PC-9 (cell line): Measurements from ENCODE around the gene PRKCA. TPM values are rescaled to one million over a fixed set of nuclear protein-coding genes. Genes with fewer than 3 reads are reported as not detected.

Experiments used
- BruUV-seq: library from RNA; stranded (reverse); fragments of 400-500 nt; replicated peaks from 2 replicates; lab custom pipeline; 2021; lab: Mats Ljungman, UMichigan
- CTCF ChIA-PET: fragments of 300-600 bp; sonication (Branson Sonifier 250); formaldehyde crosslinking; loops from one replicate; lab custom pipeline; 2022; ENCODE audit warnings: antibody characterized with exemption; lab: Charles Lee
- POLR2A ChIA-PET: fragments of 300-600 bp; sonication (Branson Sonifier 250); formaldehyde crosslinking; loops from one replicate; lab custom pipeline; 2022; ENCODE audit warnings: antibody characterized with exemption; ENCODE audit not compliant: unreplicated experiment; lab: Charles Lee
- DNase-seq, 2 experiments: peaks; one replicate each; pipeline versions ENCODE4 v3.0.0 to v3.0.0-alpha.2; 2015 to 2022; ENCODE audit warnings: mixed read lengths in 1 of 2
- H2AFZ ChIP-seq: fragments of 200-600 bp; sonication (generic); 2 replicates; pipeline ENCODE4 v1.8.1; 2017; ENCODE audit warnings: antibody characterized with exemption
- H3F3A ChIP-seq: fragments of 200-600 bp; sonication (generic); 2 replicates; pipeline ENCODE4 v1.8.1; 2017; ENCODE audit warnings: antibody characterized with exemption, mild to moderate bottlenecking, low read depth; ENCODE audit not compliant: insufficient read depth
- H3K27ac ChIP-seq: fragments of 200-600 bp; sonication (generic); 2 replicates; pipeline ENCODE4 v1.6.1; 2016; ENCODE audit warnings: mixed run types
- H3K27me3 ChIP-seq: fragments of 200-600 bp; sonication (generic); 2 replicates; pipeline ENCODE4 v1.6.1; 2016; ENCODE audit warnings: low read depth, mixed run types; ENCODE audit not compliant: insufficient read depth
- H3K36me3 ChIP-seq: fragments of 200-600 bp; sonication (generic); 2 replicates; pipeline ENCODE4 v1.6.1; 2016; ENCODE audit warnings: low read depth, mixed run types
- H3K4me1 ChIP-seq: fragments of 200-600 bp; sonication (generic); replicated peaks from 2 replicates; pipeline ENCODE4 v1.6.1; 2016; ENCODE audit warnings: mixed run types; ENCODE audit not compliant: insufficient read depth
- H3K4me2 ChIP-seq: fragments of 200-600 bp; sonication (generic); 2 replicates; pipeline ENCODE4 v1.6.1; 2017; ENCODE audit warnings: mixed run types
- H3K4me3 ChIP-seq: fragments of 200-600 bp; sonication (generic); 2 replicates; pipeline ENCODE4 v1.6.1; 2016; ENCODE audit warnings: mixed run types
- H3K79me2 ChIP-seq: fragments of 200-600 bp; sonication (generic); 2 replicates; pipeline ENCODE4 v1.6.1; 2017; ENCODE audit warnings: low read depth, mixed run types
- H3K9me2 ChIP-seq: fragments of 200-600 bp; sonication (generic); 2 replicates; pipeline ENCODE4 v1.8.1; 2017; ENCODE audit warnings: mild to moderate bottlenecking; ENCODE audit not compliant: insufficient read depth
- H3K9me3 ChIP-seq: fragments of 200-600 bp; sonication (generic); 2 replicates; pipeline ENCODE4 v1.8.1; 2016; ENCODE audit warnings: low read depth; ENCODE audit not compliant: insufficient read depth
- H4K20me1 ChIP-seq: fragments of 200-600 bp; sonication (generic); 2 replicates; pipeline ENCODE4 v1.8.1; 2017; ENCODE audit not compliant: insufficient read depth
- EZH2 ChIP-seq: fragments of 200-600 bp; sonication (generic); IDR thresholded peaks from 2 replicates; pipeline ENCODE4 v1.8.0; 2017; ENCODE audit warnings: antibody characterized with exemption, low read depth
- intact Hi-C: fragments of 100-400 bp; cut with micrococcal nuclease; formaldehyde crosslinking; loops from one replicate; pipeline ENCODE4 v1.10.0; 2022; ENCODE audit not compliant: unreplicated experiment
- total RNA-seq: library from RNA; stranded (reverse); gene quantifications from 2 replicates; pipeline ENCODE4 v1.2.3, GENCODE V29; 2021
- TF ChIP-seq, protein P1 (sequence below): fragments of 200-600 bp; sonication (generic); conservative IDR thresholded peaks from 2 replicates; pipeline ENCODE4 v1.6.1; 2017; ENCODE audit warnings: mixed run types, antibody characterized with exemption, mild to moderate bottlenecking, moderate library complexity

Gene PRKCA
- total RNA-seq, 1 experiment from 2014 or later: 23.1 TPM

DNA sequence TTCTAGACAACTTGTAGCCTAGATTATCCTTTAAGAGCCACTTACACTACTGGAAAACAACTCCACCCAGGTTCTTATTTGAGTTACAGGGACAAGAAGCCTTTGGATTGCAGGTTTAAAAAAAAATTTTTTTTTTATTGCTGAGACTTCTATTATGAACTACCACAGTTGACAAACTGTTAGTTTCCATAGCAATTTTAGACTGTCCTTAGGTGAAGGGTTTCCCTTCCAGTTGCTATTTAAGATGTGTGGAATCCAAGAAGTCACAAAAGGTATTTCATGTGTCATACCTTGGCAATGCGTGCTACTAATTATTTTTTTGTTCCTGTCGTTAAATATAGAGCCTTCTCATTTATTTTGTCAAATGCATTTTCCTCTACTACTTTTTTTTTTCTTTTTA, 253.2 kb downstream of the PRKCA start:
- no peak overlapping the region for H3K4me3 ChIP-seq
- H2AFZ ChIP-seq: no peak overlapping the region
- TF ChIP-seq EZH2: no peak
- TF ChIP-seq, protein P1, sequence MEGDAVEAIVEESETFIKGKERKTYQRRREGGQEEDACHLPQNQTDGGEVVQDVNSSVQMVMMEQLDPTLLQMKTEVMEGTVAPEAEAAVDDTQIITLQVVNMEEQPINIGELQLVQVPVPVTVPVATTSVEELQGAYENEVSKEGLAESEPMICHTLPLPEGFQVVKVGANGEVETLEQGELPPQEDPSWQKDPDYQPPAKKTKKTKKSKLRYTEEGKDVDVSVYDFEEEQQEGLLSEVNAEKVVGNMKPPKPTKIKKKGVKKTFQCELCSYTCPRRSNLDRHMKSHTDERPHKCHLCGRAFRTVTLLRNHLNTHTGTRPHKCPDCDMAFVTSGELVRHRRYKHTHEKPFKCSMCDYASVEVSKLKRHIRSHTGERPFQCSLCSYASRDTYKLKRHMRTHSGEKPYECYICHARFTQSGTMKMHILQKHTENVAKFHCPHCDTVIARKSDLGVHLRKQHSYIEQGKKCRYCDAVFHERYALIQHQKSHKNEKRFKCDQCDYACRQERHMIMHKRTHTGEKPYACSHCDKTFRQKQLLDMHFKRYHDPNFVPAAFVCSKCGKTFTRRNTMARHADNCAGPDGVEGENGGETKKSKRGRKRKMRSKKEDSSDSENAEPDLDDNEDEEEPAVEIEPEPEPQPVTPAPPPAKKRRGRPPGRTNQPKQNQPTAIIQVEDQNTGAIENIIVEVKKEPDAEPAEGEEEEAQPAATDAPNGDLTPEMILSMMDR: no peak
- CTCF ChIA-PET: no interaction called here
- DNase-seq: peak in 1 of 2 experiments; percentile 64
- no peaks in the 10 kb centered on the region for H3K36me3 ChIP-seq
- POLR2A ChIA-PET: no interaction called here
- no peaks in the 10 kb centered on the region for H3K9me2 ChIP-seq
- peaks cover 6% of the 10 kb centered on the region; the same call in 1 of the 2 replicates for H3F3A ChIP-seq
- intact Hi-C loops: no loop called here
- peaks cover 16% of the 10 kb centered on the region for H3K4me1 ChIP-seq
- no peak overlapping the region for H3K27ac ChIP-seq
- no peak overlapping the region for H3K4me2 ChIP-seq
- no TSS peak for BruUV-seq
- 0 out of 2 replicates have a peak, but pooled peaks cover 6% of the 10 kb centered on the region for H3K79me2 ChIP-seq
- no peaks in the 10 kb centered on the region for H3K27me3 ChIP-seq
- H4K20me1 ChIP-seq: no peaks in the 10 kb centered on the region
- no peaks in the 10 kb centered on the region for H3K9me3 ChIP-seq

DNA sequence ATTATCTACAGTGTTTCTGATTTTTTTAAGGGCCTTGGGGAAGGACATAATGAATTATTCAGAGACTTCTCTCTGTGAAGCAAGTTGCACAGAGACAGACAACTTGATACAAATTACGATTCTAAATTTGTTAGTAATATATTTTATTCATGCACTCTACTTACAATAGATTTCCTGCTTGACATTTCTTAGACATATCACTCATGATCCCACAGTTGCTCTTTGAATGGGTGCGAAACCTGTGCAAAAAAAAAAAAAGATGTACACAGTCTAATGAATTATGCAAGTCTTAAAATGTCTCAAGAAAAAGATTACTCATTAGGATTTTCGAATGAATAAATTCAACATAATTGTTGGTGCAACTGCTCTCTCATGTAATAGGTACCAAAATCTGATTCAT, 254.8 kb downstream of the PRKCA start:
- Histone ChIP-seq H2AFZ (no peak overlapping the region), H4K20me1 (no peaks in the 10 kb centered on the region), H3K4me1 (peaks cover under 1% of the 10 kb centered on the region; the same call in 1 of the 2 replicates), H3K36me3 (no peaks in the 10 kb centered on the region), H3K9me2 (no peaks in the 10 kb centered on the region), H3K27me3 (no peaks in the 10 kb centered on the region), H3F3A (peaks cover 6% of the 10 kb centered on the region; the same call in 1 of the 2 replicates), H3K79me2 (0 out of 2 replicates have a peak, but pooled peaks cover 2% of the 10 kb centered on the region), H3K9me3 (no peaks in the 10 kb centered on the region), H3K27ac (no peak overlapping the region), H3K4me3 (no peak overlapping the region), H3K4me2 (no peak overlapping the region)
- intact Hi-C loops: no loop called here
- TF ChIP-seq EZH2: no peak
- TF ChIP-seq, protein P1: no peak
- no TSS peak for BruUV-seq
- ChIA-PET CTCF (no interaction called here), POLR2A (no interaction called here)
- DNase-seq: no peak

DNA sequence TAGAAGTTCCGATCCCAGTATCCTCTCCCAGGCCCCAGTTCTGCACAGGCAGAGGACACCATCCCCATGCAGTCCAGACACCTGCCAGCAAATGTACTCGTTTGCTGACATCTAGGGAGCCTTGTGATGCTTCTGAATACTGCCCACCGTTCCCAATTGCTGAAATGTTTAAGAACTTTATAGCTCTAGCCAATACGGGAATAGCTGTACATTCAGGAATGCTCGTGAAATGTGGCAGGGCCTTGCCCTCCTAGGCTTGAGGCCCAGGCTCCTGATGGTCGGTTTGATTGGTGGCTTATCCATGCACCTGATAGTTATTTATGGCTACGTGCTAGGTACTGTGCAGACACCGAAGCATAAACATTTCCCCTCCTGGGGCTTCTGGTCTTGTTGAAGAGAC, 255.5 kb downstream of the PRKCA start:
- TF ChIP-seq, protein P1: no peak
- TF ChIP-seq EZH2: no peak
- Histone ChIP-seq H3K4me1 (no peaks in the 10 kb centered on the region), H2AFZ (no peak overlapping the region), H3K27me3 (no peaks in the 10 kb centered on the region), H3K4me2 (no peak overlapping the region), H3K9me3 (no peaks in the 10 kb centered on the region), H3K27ac (no peak overlapping the region), H3K9me2 (no peaks in the 10 kb centered on the region), H3K36me3 (no peaks in the 10 kb centered on the region), H3K79me2 (no peaks in the 10 kb centered on the region), H3K4me3 (no peak overlapping the region), H4K20me1 (no peaks in the 10 kb centered on the region), H3F3A (peaks cover 6% of the 10 kb centered on the region; the same call in 1 of the 2 replicates)
- BruUV-seq: no TSS peak
- CTCF ChIA-PET: no interaction called here
- no peak for DNase-seq
- POLR2A ChIA-PET: no interaction called here
- intact Hi-C loops: no loop called here
